Erythroblast (primary cell): ENCODE data around the gene ABCA6.

Experiments used
- DNase-seq, 2 experiments: peaks; one replicate each; lab custom pipeline; 2025; lab: John Stamatoyannopoulos, UW
- GATA1 ChIP-seq: IDR thresholded peaks from 2 replicates; pipeline ENCODE4 v1.6.1; 2011; ENCODE audit warnings: low read depth, mild to moderate bottlenecking, control low read depth, low read length, moderate library complexity
- POLR2A ChIP-seq: IDR thresholded peaks from 2 replicates; pipeline ENCODE4 v1.6.1; 2011; ENCODE audit warnings: mild to moderate bottlenecking, low read length

The ABCA6 gene

GRCh38 chr17:69164206-69164605 is 22.5 kb upstream of the ABCA6 start:
- TF ChIP-seq POLR2A (no peak), GATA1 (no peak)
- DNase-seq = no peak

- TF ChIP-seq POLR2A (no peak), GATA1 (no peak)
Measured at GRCh38 chr17:69159418-69159817, 17.7 kb upstream of the ABCA6 start.

GRCh38 chr17:69154267-69154666 is 12.6 kb upstream of the ABCA6 start:
- no peak for DNase-seq
- TF ChIP-seq GATA1 (no peak), POLR2A (no peak)

More at GRCh38 chr17:69159418-69159817, 17.7 kb upstream of the ABCA6 start:
- DNase-seq = no peak

- TF ChIP-seq GATA1 = no peak
- no peak for TF ChIP-seq POLR2A
Measured at GRCh38 chr17:69150333-69150732, 8.6 kb upstream of the ABCA6 start.

GRCh38 chr17:69147460-69147859 is 5.8 kb upstream of the ABCA6 start:
- no peak for DNase-seq

More at GRCh38 chr17:69150333-69150732, 8.6 kb upstream of the ABCA6 start:
- no peak for DNase-seq

GRCh38 chr17:69144331-69145255 is 2.9 kb upstream of the ABCA6 start:
- DNase-seq = no peak
- TF ChIP-seq GATA1 (no peak), POLR2A (no peak)

More at GRCh38 chr17:69147460-69147859, 5.8 kb upstream of the ABCA6 start:
- no peak for TF ChIP-seq POLR2A
- TF ChIP-seq GATA1 = no peak

- no peak for TF ChIP-seq POLR2A
- DNase-seq = no peak
Measured at GRCh38 chr17:69143683-69144231, 2.1 kb upstream of the ABCA6 start.

- TF ChIP-seq GATA1 = no peak
- no peak for TF ChIP-seq POLR2A
Measured at GRCh38 chr17:69143151-69143550, 1.5 kb upstream of the ABCA6 start.

GRCh38 chr17:69142175-69142802 is 594 bp upstream of the ABCA6 start:
- DNase-seq = no peak
- TF ChIP-seq POLR2A (no peak), GATA1 (no peak)

More at GRCh38 chr17:69143151-69143550, 1.5 kb upstream of the ABCA6 start:
- DNase-seq = no peak

- no peak for DNase-seq
- TF ChIP-seq GATA1 = no peak
Measured at GRCh38 chr17:69134112-69134511, 7.6 kb downstream of the ABCA6 start.

GRCh38 chr17:69130627-69131296 is 10.9 kb downstream of the ABCA6 start:
- no peak for DNase-seq
- no peak for TF ChIP-seq GATA1
- no peak for TF ChIP-seq POLR2A

- TF ChIP-seq GATA1 = no peak
- TF ChIP-seq POLR2A = no peak
- DNase-seq = no peak
Measured at GRCh38 chr17:69123626-69124025, 18.1 kb downstream of the ABCA6 start.

GRCh38 chr17:69122065-69122464 is 19.6 kb downstream of the ABCA6 start:
- no peak for TF ChIP-seq GATA1
- no peak for TF ChIP-seq POLR2A
- DNase-seq = no peak
